Activated CD4-positive, alpha-beta T cell treated with anti-CD3 and anti-CD28 coated beads for 24 hours (primary cell): ENCODE results near the gene NCAPG2.
A peak's percentile ranks its signal among the peaks of the same experiment; 100 is the strongest.
"Not testable (repeated sequence)": the region's sequence is repeated elsewhere in the genome, so short reads cannot be mapped to it uniquely, and the experiment has no call there.

Experiments used
- DNase-seq, 2 donors: peaks; one replicate each; pipeline ENCODE4 v3.0.0-alpha.2; 2020; ENCODE audit warnings: low read depth in 2 of 2

NCAPG2 gene

GRCh38 chr7:158676171-158676840, 28.3 kb downstream of the NCAPG2 start:
- DNase-seq = no peak

DNA sequence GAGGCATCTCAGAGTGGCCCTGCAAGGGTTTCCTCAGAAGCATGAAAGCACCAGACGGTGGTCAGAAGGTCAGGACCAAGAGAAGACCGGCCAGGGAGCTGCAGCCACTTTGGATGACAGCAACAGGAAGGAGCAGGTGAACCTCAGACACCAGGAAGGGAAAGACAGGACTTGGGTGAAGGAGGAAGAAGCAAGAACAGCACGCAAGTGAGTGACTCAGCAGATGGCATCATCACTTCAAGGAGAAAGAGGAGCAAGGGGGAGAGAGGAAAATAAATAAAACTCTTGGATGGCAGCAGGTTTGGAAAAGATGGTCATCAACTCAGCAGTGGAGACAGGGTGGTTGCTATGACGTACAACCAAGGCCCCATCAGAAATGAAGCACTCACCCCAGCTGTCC, 31.6 kb downstream of the NCAPG2 start:
- no peak for DNase-seq

DNA sequence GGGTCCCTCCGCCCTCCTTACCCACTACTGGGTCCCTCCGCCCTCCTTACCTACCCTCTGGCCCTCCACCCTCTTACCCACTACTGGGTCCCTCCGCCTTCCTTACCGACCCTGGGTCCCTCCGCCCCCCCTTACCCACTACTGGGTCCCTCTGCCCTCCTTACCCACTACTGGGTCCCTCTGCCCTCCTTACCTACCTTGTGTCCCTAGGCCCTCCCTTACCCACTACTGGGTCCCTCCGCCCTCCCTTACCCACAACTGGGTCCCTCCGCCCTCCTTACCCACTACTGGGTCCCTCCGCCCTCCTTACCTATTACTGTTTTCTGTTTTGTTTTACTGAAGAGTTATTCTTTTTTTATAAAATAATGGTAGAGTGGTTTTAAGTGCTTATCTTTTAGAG, 36.5 kb downstream of the NCAPG2 start:
- not testable (repeated sequence) for DNase-seq

- DNase-seq = not testable (repeated sequence)
Measured at GRCh38 chr7:158666966-158667678, 37.5 kb downstream of the NCAPG2 start.

DNA sequence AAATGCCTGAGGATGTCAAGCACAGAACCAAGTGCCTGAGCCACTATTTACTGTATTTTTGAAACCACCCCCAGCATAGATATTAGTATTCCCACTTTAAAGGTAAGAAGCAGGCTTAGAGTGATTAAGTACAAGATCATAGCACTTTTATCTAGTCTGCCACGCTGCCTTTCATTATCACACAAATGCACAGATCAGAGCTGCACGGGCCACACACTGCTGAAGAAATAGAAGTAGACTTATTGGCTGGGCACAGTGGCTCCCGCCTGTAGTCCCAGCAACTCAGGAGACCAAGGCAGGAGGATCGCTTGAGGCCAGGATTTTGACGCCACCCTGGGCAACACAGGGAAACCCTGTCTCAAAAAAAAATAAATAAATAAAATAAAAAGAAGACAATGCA, 38.2 kb downstream of the NCAPG2 start:
- DNase-seq = no peak

GRCh38 chr7:158664406-158664805, 40.2 kb downstream of the NCAPG2 start:
- DNase-seq = no peak

GRCh38 chr7:158663428-158663741, 41.2 kb downstream of the NCAPG2 start:
- DNase-seq = no peak

DNA sequence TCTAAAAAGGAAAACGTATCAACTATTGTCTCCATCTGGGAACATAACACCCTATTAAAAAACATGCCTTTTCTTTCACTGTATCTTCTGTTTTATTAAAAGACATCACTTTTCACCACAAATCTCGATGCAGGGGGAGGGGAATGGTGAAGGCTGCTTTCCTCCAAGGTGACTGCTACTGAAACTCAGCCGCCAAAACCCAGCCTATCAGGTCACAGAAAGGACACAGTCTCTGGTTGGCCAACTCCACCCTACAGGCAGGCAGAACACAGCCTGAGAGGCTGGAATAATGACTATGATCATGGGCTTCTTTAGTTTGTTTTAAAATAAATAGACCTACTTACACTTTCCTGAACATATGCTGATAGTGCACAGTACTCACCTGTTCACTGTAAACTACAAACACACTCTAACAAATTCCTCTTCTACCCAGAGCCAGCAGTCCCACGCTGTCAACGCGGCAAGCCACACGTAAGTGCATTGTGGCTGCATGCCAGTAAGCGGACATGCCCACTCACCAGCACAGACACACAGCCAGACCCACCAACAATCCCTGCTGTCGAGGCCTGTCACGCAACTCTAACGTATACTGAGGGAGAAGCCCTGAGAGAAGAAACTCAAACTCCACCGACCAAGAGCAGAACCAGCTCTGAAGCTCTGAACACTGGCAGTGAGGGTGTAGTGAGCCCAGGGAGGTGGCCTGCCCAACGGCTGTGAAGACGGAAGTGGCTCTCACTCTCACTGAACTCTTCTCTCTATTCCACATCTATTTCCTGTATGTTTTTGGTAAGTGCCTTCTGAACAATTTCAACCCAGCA, 41.8 kb downstream of the NCAPG2 start:
- no peak for DNase-seq

GRCh38 chr7:158658475-158658874, 46.1 kb downstream of the NCAPG2 start:
- DNase-seq = no peak

DNA sequence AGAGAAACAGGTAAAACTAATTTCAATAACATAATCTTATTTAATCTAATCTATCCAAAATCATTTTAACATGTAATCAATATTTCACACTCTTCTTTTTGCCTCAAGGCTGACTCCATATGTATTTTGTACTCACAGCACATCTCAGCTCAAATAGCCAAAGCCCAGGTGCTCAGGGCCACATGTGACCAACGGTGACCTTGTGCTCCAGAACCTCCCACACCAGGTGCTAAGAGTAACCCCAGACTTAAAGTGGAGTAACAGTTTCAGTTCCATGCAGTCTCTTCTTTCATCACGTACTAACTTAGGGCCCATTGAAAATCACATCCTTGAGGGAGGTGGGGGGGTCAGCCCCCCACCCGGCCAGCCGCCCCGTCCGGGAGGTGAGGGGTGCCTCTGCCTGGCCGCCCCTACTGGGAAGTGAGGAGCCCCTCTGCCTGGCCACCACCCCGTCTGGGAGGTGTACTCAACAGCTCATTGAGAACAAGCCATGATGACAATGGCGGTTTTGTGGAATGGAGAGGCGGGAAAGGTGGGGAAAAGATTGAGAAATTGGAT, 47.3 kb downstream of the NCAPG2 start:
- DNase-seq = no peak

- peak; percentile 33 to 37 for DNase-seq
Measured at GRCh38 chr7:158655931-158656441, 48.6 kb downstream of the NCAPG2 start.

- DNase-seq = no peak
Measured at GRCh38 chr7:158655507-158655906, 49.1 kb downstream of the NCAPG2 start.

DNA sequence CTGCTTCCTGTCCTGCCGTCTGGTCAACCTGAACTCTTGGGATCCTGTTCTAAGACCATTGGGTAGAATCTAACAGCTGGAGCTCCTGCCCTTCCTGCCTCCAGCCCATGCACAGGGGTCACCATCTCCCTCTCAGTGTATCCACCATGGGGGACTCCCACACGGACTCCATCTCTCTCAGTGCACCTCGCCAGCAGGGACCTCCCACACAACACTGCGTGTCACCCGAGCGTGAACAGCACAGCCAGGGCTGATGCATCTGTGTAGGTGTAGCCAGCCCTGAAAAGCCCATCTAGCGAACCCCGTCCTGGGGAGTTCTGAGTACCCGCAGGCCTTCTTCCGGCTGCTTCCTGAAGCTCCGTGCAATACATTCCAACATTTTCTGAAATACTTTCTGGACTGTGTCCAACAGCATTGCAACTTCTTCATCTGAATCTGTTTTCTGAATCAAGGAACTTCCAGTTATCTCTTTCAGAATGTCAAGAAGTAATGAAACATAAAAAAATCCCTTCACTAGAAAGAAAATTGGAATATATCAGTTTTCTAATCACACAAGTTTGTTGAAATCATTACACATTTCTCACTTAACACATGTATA, 52.5 kb downstream of the NCAPG2 start:
- DNase-seq = no peak

- DNase-seq = no peak
Measured at GRCh38 chr7:158650821-158651225, 53.8 kb downstream of the NCAPG2 start.

DNA sequence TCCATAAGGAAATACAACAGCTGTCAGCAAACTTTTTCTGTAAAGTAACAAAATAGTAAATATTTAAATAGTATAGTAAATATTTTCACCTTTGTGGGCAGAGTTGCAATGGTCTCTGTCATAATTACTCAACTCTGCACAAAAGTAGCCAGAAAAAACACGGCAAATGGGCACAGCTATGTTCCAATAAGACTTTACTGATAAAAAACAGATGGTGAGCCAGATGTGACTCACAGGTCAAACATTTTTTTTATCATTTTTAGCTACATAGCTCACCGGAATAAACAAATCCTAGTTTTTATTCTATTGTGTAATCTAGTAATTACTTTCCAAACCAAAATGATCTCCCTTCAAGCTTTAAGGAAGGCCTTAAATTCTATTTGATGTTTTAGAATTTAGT, 55.3 kb downstream of the NCAPG2 start:
- no peak for DNase-seq

DNA sequence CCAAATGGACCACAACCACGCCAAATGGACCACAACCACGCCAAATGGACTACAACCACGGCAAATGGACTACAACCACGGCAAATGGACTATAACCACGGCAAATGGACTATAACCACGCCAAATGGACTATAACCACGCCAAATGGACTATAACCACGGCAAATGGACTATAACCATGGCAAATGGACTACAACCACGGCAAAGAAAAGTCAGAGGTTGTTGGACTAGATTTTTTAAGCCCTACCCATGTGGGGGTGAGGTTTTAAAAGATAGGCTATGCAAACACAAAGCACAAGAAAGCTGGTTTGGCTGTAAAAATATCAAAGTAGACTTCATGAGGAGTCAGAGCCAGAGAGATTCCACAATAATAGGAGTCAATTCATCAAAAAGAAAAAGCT, 55.8 kb downstream of the NCAPG2 start:
- no peak for DNase-seq

DNA sequence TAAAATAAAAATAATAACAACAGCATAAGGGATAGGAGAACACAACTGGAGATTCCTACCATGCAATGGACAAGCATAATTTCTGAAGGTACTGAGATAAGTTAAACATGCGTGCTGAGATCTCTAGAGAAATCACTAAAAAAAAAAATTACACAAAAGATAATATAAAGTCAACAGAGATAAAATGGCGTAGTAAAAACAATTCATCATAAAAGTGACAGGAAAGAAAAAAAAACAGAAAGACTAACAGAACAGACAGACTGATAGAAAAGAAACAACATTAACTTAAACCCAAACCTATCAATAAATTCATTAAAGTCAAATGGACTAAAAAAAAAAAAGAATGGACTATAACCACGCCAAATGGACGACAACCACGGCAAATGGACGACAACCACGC, 56.4 kb downstream of the NCAPG2 start:
- no peak for DNase-seq

DNA sequence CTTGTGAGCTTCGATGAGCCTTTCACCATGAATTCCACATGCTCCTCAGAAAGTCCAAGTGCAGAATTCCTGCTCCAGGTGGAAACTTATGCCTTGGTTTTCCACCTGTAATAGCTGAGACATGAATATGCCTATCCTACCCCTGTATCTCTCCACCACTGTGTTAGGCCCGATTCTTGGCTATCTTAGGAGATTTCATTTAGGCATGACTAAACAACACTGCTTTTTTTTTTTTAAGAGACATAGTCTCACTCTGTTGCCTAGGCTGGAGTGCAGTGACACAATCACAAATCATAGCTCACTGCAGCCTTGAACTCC, 57.2 kb downstream of the NCAPG2 start:
- DNase-seq = no peak

DNA sequence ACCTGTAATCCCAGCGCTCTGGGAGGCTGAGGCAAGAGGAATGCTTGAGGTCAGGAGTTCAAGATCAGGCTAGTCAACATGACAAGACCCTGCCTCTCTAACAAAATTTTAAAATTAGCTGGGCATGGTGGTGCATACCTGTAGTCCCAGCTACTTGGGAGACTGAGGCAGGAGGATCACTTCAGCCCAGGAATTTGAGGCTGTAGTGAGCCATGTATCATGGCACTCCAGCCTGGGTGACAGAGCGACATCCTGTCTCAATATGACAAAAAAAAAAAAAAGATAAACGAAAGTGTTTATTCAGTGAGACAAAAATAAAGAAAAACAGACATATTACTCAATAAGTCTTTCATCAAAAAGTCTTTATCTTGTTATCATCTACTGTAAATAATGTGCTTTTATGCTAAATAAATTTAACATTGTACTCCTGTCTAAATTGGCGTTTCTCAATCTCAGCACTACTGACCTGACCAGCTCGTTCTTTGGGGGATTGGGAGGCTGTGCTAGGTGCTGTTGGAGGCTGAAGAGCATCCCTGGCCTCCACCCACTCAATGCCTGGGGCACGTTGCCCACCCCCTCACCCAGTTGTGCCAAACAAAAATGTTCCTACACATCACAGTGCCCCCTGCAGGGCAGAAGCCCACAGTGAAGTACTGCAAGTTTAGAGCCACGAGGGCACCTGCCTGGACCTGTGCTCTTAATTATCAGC, 57.7 kb downstream of the NCAPG2 start:
- DNase-seq = no peak

DNA sequence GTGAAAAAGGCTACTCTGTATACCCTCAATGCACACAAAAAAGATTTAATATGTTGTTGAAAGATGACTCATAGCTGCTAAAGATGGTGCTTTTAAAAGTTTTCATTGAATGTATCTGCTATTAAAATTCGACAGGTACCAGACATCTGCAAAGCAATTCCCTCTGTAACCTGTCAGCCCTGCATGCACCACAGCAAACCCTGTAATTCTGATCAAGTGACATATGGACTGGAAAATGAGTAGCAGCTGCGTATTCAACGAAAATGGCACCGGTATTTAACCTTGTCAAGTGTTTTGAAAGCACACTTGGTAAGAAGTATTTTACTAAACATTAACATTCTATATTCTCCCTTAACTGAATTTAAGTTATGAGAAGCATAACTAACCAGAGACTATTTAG, 58.8 kb downstream of the NCAPG2 start:
- DNase-seq = no peak

GRCh38 chr7:158642149-158642548, 62.5 kb downstream of the NCAPG2 start:
- DNase-seq = no peak

DNA sequence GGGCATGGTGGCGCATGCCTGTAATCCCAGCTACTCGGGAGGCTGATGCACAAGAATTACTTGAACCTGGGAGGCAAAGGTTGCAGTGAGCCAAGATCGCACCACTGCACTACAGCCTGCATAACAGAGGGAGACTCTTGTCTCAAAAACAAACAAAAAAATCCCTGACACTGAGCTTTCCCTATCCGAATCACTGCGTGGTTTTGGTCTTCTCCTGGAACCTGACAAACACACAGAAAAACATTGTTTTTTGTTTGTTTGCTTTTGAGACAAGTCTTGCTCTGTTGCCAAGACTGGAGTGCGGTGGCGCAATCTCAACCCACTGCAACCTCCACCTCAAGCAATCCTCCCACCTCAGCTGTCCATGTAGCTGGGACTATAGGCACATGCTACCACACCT, 66.6 kb downstream of the NCAPG2 start:
- DNase-seq = no peak
